Astrocyte (in vitro differentiated cells and primary cell): ENCODE measurements around the gene VWA5B1. TPM values are rescaled to one million over a fixed set of nuclear protein-coding genes. Genes with fewer than 3 reads are reported as not detected.

ENCODE experiments used
- DNase-seq: peaks from one replicate; pipeline ENCODE4 v3.0.0-alpha.2; 2010; ENCODE audit warnings: low read depth
- FAIRE-seq: peaks from 2 replicates; lab custom pipeline; 2011; peaks lifted over from hg19 to GRCh38; lab: Jason Lieb, UNC
- H2AFZ ChIP-seq: 2 replicates; pipeline ENCODE4 v1.6.0; 2012; ENCODE audit warnings: low read depth, low read length, inconsistent platforms
- H3K27ac ChIP-seq: 2 replicates; pipeline ENCODE4 v1.5.1; 2011; ENCODE audit warnings: low read depth, low read length, inconsistent platforms
- H3K27me3 ChIP-seq: 2 replicates; pipeline ENCODE4 v1.6.0; 2011; ENCODE audit warnings: low read length, inconsistent platforms; ENCODE audit not compliant: insufficient read depth
- H3K36me3 ChIP-seq: 2 replicates; pipeline ENCODE4 v1.5.1; 2011; ENCODE audit warnings: low read length, inconsistent platforms; ENCODE audit not compliant: insufficient read depth
- H3K4me1 ChIP-seq: 2 replicates; pipeline ENCODE4 v1.5.1; 2011; ENCODE audit warnings: low read length, inconsistent platforms; ENCODE audit not compliant: insufficient read depth
- H3K4me2 ChIP-seq: 2 replicates; pipeline ENCODE4 v1.6.0; 2012; ENCODE audit warnings: low read length, inconsistent platforms
- H3K4me3 ChIP-seq: 2 replicates; pipeline ENCODE4 v1.5.1; 2011; ENCODE audit warnings: low read depth, mild to moderate bottlenecking, low read length, inconsistent platforms; ENCODE audit not compliant: insufficient read depth
- H3K79me2 ChIP-seq: 2 replicates; pipeline ENCODE4 v1.6.0; 2012; ENCODE audit warnings: mild to moderate bottlenecking, low read length, inconsistent platforms; ENCODE audit not compliant: insufficient read depth
- H3K9ac ChIP-seq: 2 replicates; pipeline ENCODE4 v1.6.0; 2012; ENCODE audit warnings: mild to moderate bottlenecking, low read length, inconsistent platforms
- H3K9me3 ChIP-seq: 2 replicates; pipeline ENCODE4 v1.5.1; 2012; ENCODE audit warnings: low read depth, mild to moderate bottlenecking, low read length, inconsistent platforms; ENCODE audit not compliant: insufficient read depth
- H4K20me1 ChIP-seq: 2 replicates; pipeline ENCODE4 v1.6.0; 2012; ENCODE audit warnings: low read length, inconsistent platforms; ENCODE audit not compliant: insufficient read depth
- H3K27ac Mint-ChIP-seq: one replicate; pipeline ENCODE4 v1.8.0; 2021; ENCODE audit warnings: mild to moderate bottlenecking, mixed read lengths; ENCODE audit not compliant: unreplicated experiment
- H3K27me3 Mint-ChIP-seq: one replicate; pipeline ENCODE4 v1.8.0; 2021; ENCODE audit warnings: low read depth, mixed read lengths; ENCODE audit not compliant: unreplicated experiment
- H3K36me3 Mint-ChIP-seq: one replicate; pipeline ENCODE4 v1.8.0; 2021; ENCODE audit warnings: low read depth, mixed read lengths; ENCODE audit not compliant: unreplicated experiment
- H3K4me1 Mint-ChIP-seq: one replicate; pipeline ENCODE4 v1.8.0; 2021; ENCODE audit warnings: low read depth, mixed read lengths; ENCODE audit not compliant: unreplicated experiment
- H3K4me3 Mint-ChIP-seq: one replicate; pipeline ENCODE4 v1.8.0; 2021; ENCODE audit warnings: mild to moderate bottlenecking, moderate library complexity, mixed read lengths; ENCODE audit not compliant: unreplicated experiment
- H3K9me3 Mint-ChIP-seq: one replicate; pipeline ENCODE4 v1.8.0; 2021; ENCODE audit warnings: mild to moderate bottlenecking, mixed read lengths; ENCODE audit not compliant: unreplicated experiment
- CTCF ChIP-seq: IDR thresholded peaks from 2 replicates; pipeline ENCODE4 v1.5.1; 2011; ENCODE audit warnings: low read depth, mild to moderate bottlenecking, inconsistent platforms, low read length, moderate library complexity; ENCODE audit not compliant: insufficient read depth
- EZH2 ChIP-seq: IDR thresholded peaks from 2 replicates; pipeline ENCODE4 v1.6.1; 2012; ENCODE audit warnings: mild to moderate bottlenecking, low read length, inconsistent platforms; ENCODE audit not compliant: insufficient read depth
- total RNA-seq: library from RNA; stranded (reverse); gene quantifications from 2 replicates; pipeline ENCODE4 v1.2.1, GENCODE V29; 2021

Gene VWA5B1
- total RNA-seq, 1 donor from 2014 or later = not detected

GRCh38 chr1:20355101-20355827, 64.6 kb downstream of the VWA5B1 start:
- no peak overlapping the region for H3K4me2 ChIP-seq
- DNase-seq (no peak), FAIRE-seq (no peak)
- H3K4me1 Mint-ChIP-seq = peaks cover 14% of the 10 kb centered on the region
- no peak overlapping the region for H3K27ac Mint-ChIP-seq
- no peak overlapping the region for H3K4me3 ChIP-seq
- H3K27me3 ChIP-seq = peaks cover 30% of the 10 kb centered on the region
- H4K20me1 ChIP-seq = no peaks in the 10 kb centered on the region
- no peaks in the 10 kb centered on the region for H3K9me3 Mint-ChIP-seq
- H3K36me3 Mint-ChIP-seq = no peaks in the 10 kb centered on the region
- H3K36me3 ChIP-seq = no peaks in the 10 kb centered on the region
- H3K79me2 ChIP-seq = no peaks in the 10 kb centered on the region
- H3K27ac ChIP-seq = no peak overlapping the region
- H3K4me1 ChIP-seq = peaks cover 6% of the 10 kb centered on the region
- H2AFZ ChIP-seq = no peak overlapping the region
- no peaks in the 10 kb centered on the region for H3K9me3 ChIP-seq
- no peak overlapping the region for H3K9ac ChIP-seq
- H3K4me3 Mint-ChIP-seq = no peak overlapping the region
- TF ChIP-seq CTCF = no peak
- TF ChIP-seq EZH2 = no peak
- peaks cover 60% of the 10 kb centered on the region for H3K27me3 Mint-ChIP-seq

- Mint-ChIP-seq H3K36me3 (no peaks in the 10 kb centered on the region), H3K27me3 (peaks cover 64% of the 10 kb centered on the region), H3K9me3 (no peaks in the 10 kb centered on the region), H3K4me3 (no peak overlapping the region), H3K27ac (no peak overlapping the region), H3K4me1 (peaks cover 14% of the 10 kb centered on the region)
- Histone ChIP-seq H3K4me1 (peaks cover 9% of the 10 kb centered on the region), H3K27me3 (peaks cover 33% of the 10 kb centered on the region), H3K79me2 (no peaks in the 10 kb centered on the region), H3K9me3 (no peaks in the 10 kb centered on the region), H2AFZ (no peak overlapping the region), H3K4me3 (no peak overlapping the region), H3K27ac (no peak overlapping the region), H4K20me1 (no peaks in the 10 kb centered on the region), H3K36me3 (no peaks in the 10 kb centered on the region), H3K9ac (no peak overlapping the region), H3K4me2 (no peak overlapping the region)
- no peak for FAIRE-seq
- no peak for DNase-seq
- no peak for TF ChIP-seq EZH2
- TF ChIP-seq CTCF = no peak
Observed at GRCh38 chr1:20355828-20356735, 65.4 kb downstream of the VWA5B1 start.
